A673 (cell line): ENCODE results near the gene SLC1A1. TPM values are rescaled to one million over a fixed set of nuclear protein-coding genes. Genes with fewer than 3 reads are reported as not detected.

ENCODE experiments used
- BruUV-seq: library from RNA; stranded (reverse); fragments of 400-500 nt; replicated peaks from 2 replicates; lab custom pipeline; 2021; lab: Mats Ljungman, UMichigan
- CTCF ChIA-PET: fragments of 300-600 bp; sonication (Branson Sonifier 250); formaldehyde crosslinking; loops from one replicate; lab custom pipeline; 2022; ENCODE audit warnings: antibody characterized with exemption; lab: Charles Lee
- POLR2A ChIA-PET: fragments of 300-600 bp; sonication (Branson Sonifier 250); formaldehyde crosslinking; loops from one replicate; lab custom pipeline; 2022; ENCODE audit warnings: antibody characterized with exemption; ENCODE audit not compliant: low non-redundant PET; lab: Charles Lee
- DNase-seq: peaks from one replicate; pipeline ENCODE4 v3.0.0-alpha.2; 2015; ENCODE audit warnings: low spot score
- H3K27ac ChIP-seq: fragments of 200-600 bp; sonication (generic); 2 replicates; pipeline ENCODE4 v1.5.1; 2016; ENCODE audit warnings: mixed run types, low read depth, mild to moderate bottlenecking, mixed read lengths, antibody characterized with exemption, low read length; ENCODE audit not compliant: poor library complexity, severe bottlenecking
- H3K27me3 ChIP-seq: fragments of 200-600 bp; sonication (generic); replicated peaks from 2 replicates; pipeline ENCODE4 v1.6.1; 2017; ENCODE audit warnings: mixed run types, low read depth, mild to moderate bottlenecking, mixed read lengths, antibody characterized with exemption, low read length; ENCODE audit not compliant: insufficient read depth, poor library complexity
- H3K36me3 ChIP-seq: fragments of 200-600 bp; sonication (generic); 2 replicates; pipeline ENCODE4 v1.6.1; 2016; ENCODE audit warnings: mixed run types, mild to moderate bottlenecking, mixed read lengths, antibody characterized with exemption, low read length; ENCODE audit not compliant: insufficient read depth, poor library complexity, severe bottlenecking
- H3K4me1 ChIP-seq: fragments of 200-600 bp; sonication (generic); 2 replicates; pipeline ENCODE4 v1.6.1; 2017; ENCODE audit warnings: mixed run types, mild to moderate bottlenecking, mixed read lengths, antibody characterized with exemption, low read length; ENCODE audit not compliant: insufficient read depth, poor library complexity, severe bottlenecking
- H3K4me3 ChIP-seq: fragments of 200-600 bp; sonication (generic); 2 replicates; pipeline ENCODE4 v1.5.1; 2016; ENCODE audit warnings: low read depth, mixed run types, mild to moderate bottlenecking, mixed read lengths, low read length; ENCODE audit not compliant: poor library complexity, severe bottlenecking
- H3K9me3 ChIP-seq: fragments of 200-600 bp; sonication (generic); 2 replicates; pipeline ENCODE4 v1.6.1; 2016; ENCODE audit warnings: mixed run types, low read depth, mild to moderate bottlenecking, mixed read lengths, antibody characterized with exemption, low read length; ENCODE audit not compliant: poor library complexity, severe bottlenecking
- CTCF ChIP-seq: fragments of 300-800, 200-600 bp; sonication (generic); conservative IDR thresholded peaks from 2 replicates; pipeline ENCODE4 v1.5.1; 2017; ENCODE audit warnings: low read depth, mild to moderate bottlenecking, antibody characterized with exemption, low read length, moderate library complexity, mixed read lengths
- EZH2 ChIP-seq: fragments of 200-600 bp; sonication (generic); IDR thresholded peaks from 2 replicates; pipeline ENCODE4 v1.6.1; 2017; ENCODE audit warnings: borderline replicate concordance, low read depth, mild to moderate bottlenecking, mixed read lengths, antibody characterized with exemption, low read length; ENCODE audit not compliant: poor library complexity, severe bottlenecking
- intact Hi-C: fragments of 100-400 bp; cut with micrococcal nuclease; formaldehyde crosslinking; loops from one replicate; pipeline ENCODE4 v1.10.0; 2022; ENCODE audit not compliant: unreplicated experiment
- total RNA-seq: library from RNA; stranded (reverse); gene quantifications from 2 replicates; pipeline ENCODE4 v1.2.3, GENCODE V29; 2021

The SLC1A1 gene
- total RNA-seq, 1 experiment from 2014 or later, result 8.7 TPM

- H3K9me3 ChIP-seq, result no peaks in the 10 kb centered on the region
- POLR2A ChIA-PET, result no interaction called here
- H3K36me3 ChIP-seq, result no peaks in the 10 kb centered on the region
- DNase-seq, result no peak
- no TSS peak for BruUV-seq
- H3K27me3 ChIP-seq, result no peaks in the 10 kb centered on the region
- H3K4me3 ChIP-seq, result no peak overlapping the region
- H3K4me1 ChIP-seq, result no peaks in the 10 kb centered on the region
- H3K27ac ChIP-seq, result no peak overlapping the region
- TF ChIP-seq CTCF (no peak), EZH2 (no peak)
- intact Hi-C loops, result no loop called here
- CTCF ChIA-PET, result no interaction called here
Measured at GRCh38 chr9:4566806-4567205, 76.5 kb downstream of the SLC1A1 start.

- Histone ChIP-seq H3K27ac (no peak overlapping the region), H3K4me1 (peaks cover 2% of the 10 kb centered on the region), H3K9me3 (no peaks in the 10 kb centered on the region), H3K36me3 (no peaks in the 10 kb centered on the region), H3K4me3 (no peak overlapping the region), H3K27me3 (no peaks in the 10 kb centered on the region)
- BruUV-seq, result no TSS peak
- DNase-seq, result no peak
- ChIA-PET POLR2A (no interaction called here), CTCF (no interaction called here)
- intact Hi-C loops, result no loop called here
- TF ChIP-seq CTCF (no peak), EZH2 (no peak)
Measured at GRCh38 chr9:4567601-4568000, 77.3 kb downstream of the SLC1A1 start.

GRCh38 chr9:4569101-4569500 is 78.8 kb downstream of the SLC1A1 start:
- TF ChIP-seq EZH2, result no peak
- no peak for TF ChIP-seq CTCF
- CTCF ChIA-PET, result no interaction called here

More at GRCh38 chr9:4569101-4569500, 78.8 kb downstream of the SLC1A1 start:
- Histone ChIP-seq H3K27ac (no peak overlapping the region), H3K4me3 (no peak overlapping the region), H3K27me3 (no peaks in the 10 kb centered on the region), H3K36me3 (peaks cover 6% of the 10 kb centered on the region), H3K4me1 (peaks cover 15% of the 10 kb centered on the region), H3K9me3 (no peaks in the 10 kb centered on the region)
- POLR2A ChIA-PET, result no interaction called here
- no TSS peak for BruUV-seq
- intact Hi-C loops, result no loop called here
- DNase-seq, result no peak
